Activated T-cell treated with anti-CD3 and anti-CD28 coated beads, Interleukin-2, amount 50 U/mL, for 24 hours (primary cell): ENCODE measurements around the gene EXOC6B.
"Not testable (repeated sequence)": the region's sequence is repeated elsewhere in the genome, so short reads cannot be mapped to it uniquely, and the experiment has no call there.

Experiments
- DNase-seq: peaks from one replicate; pipeline ENCODE4 v3.0.0-alpha.2; 2020
- H3K27ac Mint-ChIP-seq: 2 replicates; pipeline ENCODE4 v1.8.0; 2020; ENCODE audit warnings: mild to moderate bottlenecking, mixed read lengths
- H3K27me3 Mint-ChIP-seq: 2 replicates; pipeline ENCODE4 v1.8.0; 2020; ENCODE audit warnings: mixed read lengths
- H3K36me3 Mint-ChIP-seq: 2 replicates; pipeline ENCODE4 v1.8.0; 2020; ENCODE audit warnings: low read depth, mixed read lengths
- H3K4me1 Mint-ChIP-seq: 2 replicates; pipeline ENCODE4 v1.8.0; 2020; ENCODE audit warnings: low read depth, mixed read lengths
- H3K4me3 Mint-ChIP-seq: 2 replicates; pipeline ENCODE4 v1.8.0; 2020; ENCODE audit warnings: mild to moderate bottlenecking, moderate library complexity, mixed read lengths
- H3K9me3 Mint-ChIP-seq: 2 replicates; pipeline ENCODE4 v1.8.0; 2020; ENCODE audit warnings: mixed read lengths

Gene EXOC6B

DNA sequence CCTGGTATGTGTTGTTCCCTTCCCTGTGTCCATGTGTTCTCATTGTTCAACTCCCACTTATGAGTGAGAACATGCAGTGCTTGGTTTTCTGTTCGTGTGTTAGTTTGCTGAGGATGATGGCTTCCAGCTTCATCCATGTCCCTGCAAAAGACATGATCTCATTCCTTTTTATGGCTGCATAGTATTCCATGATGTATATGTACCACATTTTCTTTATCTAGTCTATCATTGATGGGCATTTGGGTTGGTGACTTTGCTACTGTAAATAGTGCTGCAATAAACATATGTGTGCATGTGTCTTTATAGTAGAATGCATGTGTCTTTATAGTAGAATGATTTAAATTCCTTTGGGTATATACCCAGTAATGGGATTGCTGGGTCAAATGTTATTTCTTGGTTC, 341.2 kb downstream of the EXOC6B start:
- not testable (repeated sequence) for H3K4me3 Mint-ChIP-seq, H3K27me3 Mint-ChIP-seq, H3K4me1 Mint-ChIP-seq, DNase-seq, H3K27ac Mint-ChIP-seq
- Mint-ChIP-seq H3K9me3 (peaks cover 29% of the 10 kb centered on the region), H3K36me3 (peaks cover 76% of the 10 kb centered on the region)

DNA sequence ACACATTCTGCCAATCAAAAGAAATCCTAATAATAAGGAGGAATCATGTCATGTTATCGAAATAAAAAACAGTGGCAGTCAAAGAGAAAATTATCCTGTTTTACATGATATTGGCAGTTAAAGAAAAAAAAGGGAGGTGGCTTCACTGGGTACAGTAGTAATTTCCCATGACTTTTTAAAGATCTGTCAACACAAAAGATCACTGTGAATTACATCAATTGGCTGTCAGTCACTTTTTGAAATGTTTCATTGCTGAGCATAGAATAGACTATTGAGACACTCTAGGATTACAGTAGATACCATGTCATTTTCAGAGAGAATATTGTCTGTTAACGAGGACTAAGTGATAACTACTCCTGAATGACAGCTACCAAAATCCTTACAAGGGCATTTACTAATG, 342.5 kb downstream of the EXOC6B start:
- Mint-ChIP-seq H3K27ac (no peak overlapping the region), H3K4me3 (no peak overlapping the region), H3K4me1 (no peaks in the 10 kb centered on the region), H3K9me3 (peaks cover 34% of the 10 kb centered on the region), H3K27me3 (no peaks in the 10 kb centered on the region), H3K36me3 (peaks cover 86% of the 10 kb centered on the region)
- no peak for DNase-seq

DNA sequence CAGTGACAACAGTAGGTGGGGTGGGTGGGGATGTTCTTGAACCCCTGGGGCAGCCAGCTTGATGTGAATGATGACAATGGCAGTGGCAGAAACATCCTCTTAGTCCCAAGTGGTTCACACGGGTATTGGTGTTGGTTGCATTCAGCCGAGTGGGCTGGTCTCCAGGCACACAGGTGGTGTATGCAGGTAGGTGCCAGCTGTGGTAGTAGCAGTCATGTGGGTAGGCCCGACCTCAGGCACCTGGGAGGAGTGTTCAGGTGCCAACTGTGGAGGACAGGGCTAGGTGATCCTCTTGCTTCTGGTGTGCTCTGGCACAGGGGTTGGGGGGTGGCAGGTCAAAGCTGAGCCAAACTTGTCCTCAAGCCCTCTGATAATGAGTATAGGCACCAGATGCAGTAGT, 350.6 kb downstream of the EXOC6B start:
- H3K4me3 Mint-ChIP-seq = no peak overlapping the region
- H3K27ac Mint-ChIP-seq = no peak overlapping the region
- peaks cover 60% of the 10 kb centered on the region for H3K36me3 Mint-ChIP-seq
- no peaks in the 10 kb centered on the region for H3K4me1 Mint-ChIP-seq
- no peak for DNase-seq
- no peaks in the 10 kb centered on the region for H3K27me3 Mint-ChIP-seq
- H3K9me3 Mint-ChIP-seq = peaks cover 42% of the 10 kb centered on the region

DNA sequence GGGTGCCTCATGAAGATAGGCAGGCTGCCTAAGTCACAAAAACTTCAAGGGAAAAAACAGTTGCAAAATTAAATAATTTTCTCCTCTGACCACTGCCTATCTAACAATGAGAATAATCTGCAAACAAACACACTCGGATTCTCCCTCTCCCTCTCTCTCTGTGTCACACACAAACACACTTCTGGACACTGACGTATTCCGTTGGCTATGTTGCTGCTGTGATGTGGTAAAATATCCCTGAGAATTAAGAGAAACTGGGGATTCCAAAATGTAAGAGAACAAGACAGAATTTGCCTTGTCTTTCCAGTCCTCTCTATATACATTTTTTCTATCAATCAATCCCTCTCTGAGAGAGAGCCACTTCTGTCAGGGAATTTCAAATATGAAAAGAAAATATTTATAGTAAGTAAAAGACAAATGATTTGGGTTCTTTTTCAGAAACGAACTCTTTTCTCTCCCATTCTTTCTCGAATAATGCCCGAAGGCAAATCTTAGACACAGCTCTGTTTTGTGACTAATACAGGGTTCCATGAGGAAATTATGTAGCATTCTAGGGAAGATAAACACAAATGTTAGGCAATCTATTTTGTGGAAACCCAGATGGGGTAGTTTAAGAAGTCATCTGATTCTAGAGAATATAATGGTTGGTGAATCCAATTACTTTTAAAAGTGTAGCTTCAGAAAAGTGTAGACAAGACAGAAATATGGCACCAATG, 367.9 kb downstream of the EXOC6B start:
- no peak for DNase-seq
- Mint-ChIP-seq H3K27ac (no peak overlapping the region), H3K36me3 (peaks cover 27% of the 10 kb centered on the region), H3K4me3 (no peak overlapping the region), H3K4me1 (no peaks in the 10 kb centered on the region), H3K27me3 (no peaks in the 10 kb centered on the region), H3K9me3 (peaks cover 2% of the 10 kb centered on the region)

DNA sequence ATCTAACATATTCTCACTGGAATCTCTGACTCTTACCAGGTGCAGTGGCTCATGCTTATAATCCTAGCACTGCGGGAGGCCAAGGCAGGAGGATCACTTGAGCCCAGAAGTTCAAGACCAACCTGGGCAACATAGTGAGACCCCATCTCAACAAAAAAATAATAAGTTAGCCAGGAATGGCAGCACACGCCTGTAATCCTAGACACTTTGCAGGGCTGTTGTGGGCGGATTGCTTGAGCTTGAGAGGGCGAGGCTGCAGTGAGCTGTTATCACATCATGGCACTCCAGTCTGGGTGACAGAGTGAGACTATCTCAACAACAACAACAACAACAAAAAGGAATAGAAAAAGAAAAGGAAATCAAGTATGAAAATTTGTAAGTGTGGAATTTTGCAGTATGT, 371.6 kb downstream of the EXOC6B start:
- Mint-ChIP-seq H3K27ac (no peak overlapping the region), H3K36me3 (peaks cover 24% of the 10 kb centered on the region), H3K4me1 (no peaks in the 10 kb centered on the region), H3K9me3 (peaks cover 2% of the 10 kb centered on the region), H3K4me3 (no peak overlapping the region), H3K27me3 (no peaks in the 10 kb centered on the region)
- no peak for DNase-seq

DNA sequence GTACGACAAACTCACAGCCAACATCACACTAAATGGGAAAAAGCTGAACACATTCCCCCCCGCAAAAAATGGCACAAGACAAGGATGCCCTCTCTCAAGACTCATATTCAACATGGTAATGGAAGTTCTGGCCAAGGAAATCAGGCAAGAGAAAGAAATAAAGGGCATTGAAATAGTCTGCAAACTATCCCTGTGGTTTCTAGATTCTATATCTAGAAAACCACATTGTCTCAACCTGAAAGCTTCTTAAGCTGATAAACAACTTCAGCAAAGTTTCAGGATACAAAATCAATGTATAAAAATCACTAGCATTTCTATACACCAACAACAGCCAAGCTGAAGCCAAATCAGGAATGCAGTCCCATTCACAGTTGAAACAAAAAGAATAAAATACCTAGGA, 383.6 kb downstream of the EXOC6B start:
- Mint-ChIP-seq H3K4me1 (peaks cover 7% of the 10 kb centered on the region), H3K27me3 (no peaks in the 10 kb centered on the region), H3K9me3 (peaks cover 27% of the 10 kb centered on the region), H3K36me3 (peaks cover 47% of the 10 kb centered on the region), H3K4me3 (no peak overlapping the region), H3K27ac (no peak overlapping the region)
- DNase-seq = no peak

DNA sequence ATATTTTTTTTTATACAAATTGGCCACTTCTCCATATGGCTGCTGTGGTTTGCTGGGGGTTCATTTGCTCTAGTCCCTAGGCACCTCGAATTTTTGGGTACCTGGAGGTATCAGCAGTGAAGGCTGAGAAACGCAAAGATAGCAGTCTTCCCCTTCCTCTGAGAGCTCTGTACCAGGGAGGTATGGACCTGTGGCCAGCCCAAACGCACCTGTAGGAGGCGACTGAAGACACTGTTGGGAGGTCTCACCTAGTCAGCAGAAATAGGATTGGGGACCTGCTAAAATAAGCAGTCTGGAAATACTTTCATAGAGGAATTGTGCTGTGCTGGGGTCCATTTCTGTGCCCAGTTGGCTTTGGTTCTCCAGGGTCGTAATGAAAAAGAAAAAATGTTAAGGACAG, 385.9 kb downstream of the EXOC6B start:
- Mint-ChIP-seq H3K4me3 (no peak overlapping the region), H3K27me3 (no peaks in the 10 kb centered on the region), H3K27ac (no peak overlapping the region), H3K9me3 (peaks cover 32% of the 10 kb centered on the region), H3K36me3 (peaks cover 37% of the 10 kb centered on the region), H3K4me1 (peaks cover 7% of the 10 kb centered on the region)
- DNase-seq = no peak

DNA sequence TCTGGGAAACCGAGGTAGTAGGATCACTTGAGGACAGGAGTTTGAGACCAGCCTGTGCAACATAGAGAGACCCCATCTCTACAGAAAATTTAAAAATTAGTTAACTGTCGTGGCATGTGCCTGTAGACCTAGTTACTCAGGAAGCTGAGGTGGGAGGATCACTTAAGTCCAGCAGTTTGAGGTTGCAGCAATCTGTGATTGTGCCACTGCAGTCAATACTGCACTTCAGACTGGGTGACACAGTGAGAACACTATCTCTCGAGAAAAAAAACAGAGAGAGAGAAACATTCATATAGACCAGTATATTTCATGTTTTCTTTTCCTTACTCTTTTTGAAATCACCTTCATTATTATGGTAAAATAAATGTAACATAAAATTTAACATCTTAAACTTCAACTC, 387.5 kb downstream of the EXOC6B start:
- no peak overlapping the region for H3K27ac Mint-ChIP-seq

DNA sequence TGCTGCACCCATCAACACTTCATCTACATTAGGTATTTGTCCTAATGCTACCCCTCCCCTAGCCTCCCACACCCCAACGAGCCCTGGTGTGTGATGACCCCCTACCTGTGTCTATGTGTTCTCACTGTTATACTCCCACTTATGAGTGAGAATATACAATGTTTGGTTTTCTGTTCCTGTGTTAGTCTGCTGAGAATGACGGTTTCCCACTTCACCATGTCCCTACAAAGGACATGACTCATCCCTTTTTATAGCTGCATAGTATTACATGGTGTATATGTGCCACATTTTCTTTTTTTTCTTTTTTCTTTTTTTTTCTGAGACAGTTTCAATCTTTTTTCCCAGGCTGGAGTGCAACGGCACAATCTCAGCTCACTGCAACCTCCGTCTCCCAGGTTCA, 394.1 kb downstream of the EXOC6B start:
- Mint-ChIP-seq H3K9me3 (peaks cover 28% of the 10 kb centered on the region), H3K4me1 (no peaks in the 10 kb centered on the region), H3K27me3 (no peaks in the 10 kb centered on the region), H3K4me3 (no peak overlapping the region), H3K36me3 (peaks cover 25% of the 10 kb centered on the region), H3K27ac (no peak overlapping the region)
- DNase-seq = no peak

More for the DNA sequence above, 387.5 kb downstream of the EXOC6B start:
- H3K36me3 Mint-ChIP-seq = peaks cover 38% of the 10 kb centered on the region
- H3K27me3 Mint-ChIP-seq = no peaks in the 10 kb centered on the region
- peaks cover 41% of the 10 kb centered on the region for H3K9me3 Mint-ChIP-seq
- peaks cover 7% of the 10 kb centered on the region for H3K4me1 Mint-ChIP-seq
- no peak overlapping the region for H3K4me3 Mint-ChIP-seq
- no peak for DNase-seq

DNA sequence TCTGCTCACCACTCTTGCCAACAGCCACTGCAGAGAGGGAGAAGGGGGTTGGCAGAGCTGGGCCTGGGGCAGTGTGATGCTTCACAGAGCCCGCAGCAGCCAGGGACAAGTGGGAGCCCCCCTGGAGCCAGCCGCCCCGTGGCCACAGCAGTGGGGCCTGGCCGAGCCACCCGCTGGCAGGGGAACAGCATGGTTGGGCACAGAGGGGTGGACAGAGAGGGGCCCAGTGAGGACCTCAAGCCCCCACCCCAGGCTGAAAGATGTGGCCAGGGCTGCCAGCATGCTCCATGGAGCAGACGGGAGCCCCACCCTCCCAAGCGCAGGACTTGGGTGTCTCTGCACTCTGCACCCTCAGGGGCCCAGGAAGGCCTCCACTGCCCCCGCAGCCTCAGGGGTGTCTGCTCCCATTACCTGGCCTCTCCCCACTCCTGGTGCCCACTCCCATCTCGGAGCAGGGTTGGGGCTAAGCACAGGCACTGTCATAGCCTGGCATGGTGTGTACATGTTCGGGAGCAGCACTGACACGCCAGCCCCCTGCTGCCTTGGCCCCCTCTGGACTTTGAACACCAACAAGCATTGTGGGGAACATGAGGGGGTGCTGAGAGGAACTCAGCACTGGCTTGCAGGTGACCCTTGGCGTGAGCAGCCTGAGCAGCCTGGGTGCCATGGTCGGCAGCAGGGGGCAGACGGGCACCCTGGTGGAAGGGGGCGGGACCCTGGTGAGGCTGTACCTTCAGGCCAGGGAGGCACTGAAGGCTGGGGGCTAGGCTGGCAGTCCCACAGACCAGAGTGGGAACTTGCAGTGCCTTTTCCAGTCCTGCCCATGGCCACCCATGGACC, 398.6 kb downstream of the EXOC6B start:
- DNase-seq = no peak
- Mint-ChIP-seq H3K4me1 (no peaks in the 10 kb centered on the region), H3K9me3 (peaks cover 7% of the 10 kb centered on the region), H3K36me3 (peaks cover 34% of the 10 kb centered on the region), H3K27me3 (no peaks in the 10 kb centered on the region), H3K27ac (no peak overlapping the region), H3K4me3 (no peak overlapping the region)

DNA sequence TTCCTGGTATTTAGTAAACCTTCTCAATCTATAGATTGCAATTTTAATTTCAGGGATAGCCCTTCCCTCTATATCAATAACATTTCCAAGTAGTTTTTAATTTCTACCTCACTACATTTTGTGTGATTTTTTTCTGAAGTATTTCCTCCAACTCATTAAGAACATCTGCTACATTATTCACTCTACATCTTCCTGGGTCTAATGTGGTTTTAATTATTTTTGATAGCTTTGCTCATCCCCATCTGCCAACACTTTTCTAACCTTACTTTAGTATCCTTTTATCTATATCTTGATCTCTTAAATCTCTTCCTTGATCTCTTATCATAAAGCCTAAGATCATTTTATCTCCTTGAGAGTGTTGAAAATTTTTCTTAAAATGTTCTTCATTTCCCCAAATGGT, 399.8 kb downstream of the EXOC6B start:
- Mint-ChIP-seq H3K36me3 (peaks cover 36% of the 10 kb centered on the region), H3K27ac (no peak overlapping the region), H3K27me3 (no peaks in the 10 kb centered on the region), H3K4me3 (no peak overlapping the region), H3K9me3 (peaks cover 7% of the 10 kb centered on the region), H3K4me1 (no peaks in the 10 kb centered on the region)
- no peak for DNase-seq

DNA sequence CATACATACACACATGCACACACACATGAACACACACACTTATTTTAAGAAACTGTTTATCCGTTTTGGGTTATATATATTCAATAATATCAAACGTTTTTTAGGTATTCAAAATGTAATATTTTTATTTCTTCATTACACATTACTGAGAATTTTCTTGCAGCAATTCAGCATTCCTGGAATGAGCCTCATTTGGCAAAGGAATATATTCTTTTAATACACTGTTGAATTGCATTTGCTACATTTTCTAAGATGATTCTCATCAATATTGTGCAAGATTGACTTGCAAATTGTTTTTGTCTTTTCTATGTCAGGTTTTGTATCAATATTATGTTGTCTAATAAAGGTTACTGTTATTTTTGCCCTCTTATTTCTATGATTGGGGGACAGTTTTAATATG, 402.1 kb downstream of the EXOC6B start:
- Mint-ChIP-seq H3K4me3 (no peak overlapping the region), H3K27ac (no peak overlapping the region), H3K27me3 (no peaks in the 10 kb centered on the region), H3K9me3 (peaks cover 16% of the 10 kb centered on the region), H3K4me1 (no peaks in the 10 kb centered on the region), H3K36me3 (peaks cover 31% of the 10 kb centered on the region)
- no peak for DNase-seq

DNA sequence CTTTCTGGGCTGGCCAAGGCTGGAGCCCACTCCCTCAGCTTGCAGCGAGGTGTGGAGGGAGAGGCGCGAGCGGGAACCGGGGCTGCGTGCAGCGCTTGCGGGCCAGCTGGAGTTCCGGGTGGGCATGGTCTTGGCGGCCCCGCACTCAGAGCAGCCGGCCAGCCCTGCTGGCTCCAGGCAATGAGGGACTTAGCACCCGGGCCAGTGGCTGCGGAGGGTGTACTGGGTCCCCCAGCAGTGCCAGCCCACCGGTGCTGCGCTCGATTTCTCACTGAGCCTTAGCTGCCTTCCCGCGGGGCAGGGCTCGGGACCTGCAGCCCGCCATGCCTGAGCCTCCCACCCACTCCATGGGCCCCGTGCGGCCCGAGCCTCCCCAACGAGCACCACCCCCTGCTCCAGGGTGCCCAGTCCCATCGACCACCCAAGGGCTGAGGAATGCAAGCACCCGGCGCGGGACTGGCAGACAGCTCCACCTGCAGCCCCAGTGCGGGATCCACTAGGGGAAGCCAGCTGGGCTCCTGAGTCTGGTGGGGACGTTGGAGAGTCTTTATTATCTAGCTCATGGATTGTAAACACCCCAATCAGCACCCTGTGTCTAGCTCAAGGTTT, 404.0 kb downstream of the EXOC6B start:
- not testable (repeated sequence) for DNase-seq, H3K4me1 Mint-ChIP-seq, H3K4me3 Mint-ChIP-seq, H3K27me3 Mint-ChIP-seq, H3K27ac Mint-ChIP-seq
- Mint-ChIP-seq H3K9me3 (peaks cover 12% of the 10 kb centered on the region), H3K36me3 (peaks cover 27% of the 10 kb centered on the region)

DNA sequence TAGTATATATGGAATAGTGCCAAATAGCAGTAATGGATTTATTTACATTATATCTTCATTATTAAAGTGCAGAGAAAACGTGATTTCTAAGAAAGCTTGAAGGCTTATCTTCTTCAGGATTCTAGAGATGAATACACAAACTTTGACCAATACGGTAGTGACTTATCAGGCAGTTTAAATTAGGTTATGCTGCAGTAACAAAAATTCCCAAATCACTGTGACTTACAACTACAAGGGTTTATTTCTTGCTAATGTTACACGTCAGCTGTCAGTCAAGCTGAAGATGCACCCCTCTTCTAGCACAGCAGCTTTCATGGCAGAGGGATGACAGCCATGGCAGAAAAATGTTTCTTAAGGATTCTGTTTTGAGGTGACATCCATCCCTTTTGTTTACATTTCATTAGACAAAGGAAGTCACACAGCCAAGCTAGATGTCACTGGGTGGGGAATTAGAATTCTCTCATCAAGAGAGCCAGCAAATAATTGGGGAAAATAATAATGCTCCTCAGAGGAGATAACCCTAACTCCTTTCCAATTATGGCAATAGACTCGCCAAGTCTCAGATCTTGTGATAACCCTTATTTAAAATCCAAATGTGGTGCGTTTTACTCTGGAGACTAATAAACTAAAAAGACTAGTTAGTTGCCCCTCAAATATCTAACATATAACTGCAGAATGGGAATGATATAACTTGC, 409.9 kb downstream of the EXOC6B start:
- Mint-ChIP-seq H3K27me3 (no peaks in the 10 kb centered on the region), H3K4me3 (no peak overlapping the region), H3K4me1 (no peaks in the 10 kb centered on the region), H3K9me3 (peaks cover 24% of the 10 kb centered on the region), H3K27ac (no peak overlapping the region), H3K36me3 (peaks cover 8% of the 10 kb centered on the region)
- no peak for DNase-seq
